Measurements from ENCODE around the gene MYDGF.

- no peak for TF ChIP-seq CTCF (IDR thresholded peaks at IDR 0.05)
- no peak for TF ChIP-seq POLR2A (IDR thresholded peaks at IDR 0.05; ENCODE audit: low read depth)
These were observed 27.2 kb upstream of the MYDGF start for GRCh38 chr19:4697304-4697703.

All from esophagus muscularis mucosa (tissue), 3 donors.